Inferior parietal cortex (tissue), 1 donor: ENCODE results near the gene CD226.
"Not testable (repeated sequence)": the region's sequence is repeated elsewhere in the genome, so short reads cannot be mapped to it uniquely, and the experiment has no call there.

Source experiments
- DNase-seq: peaks from one replicate; pipeline ENCODE4 v3.0.0-alpha.2; 2016; ENCODE audit errors: extremely low spot score

CD226 gene

DNA sequence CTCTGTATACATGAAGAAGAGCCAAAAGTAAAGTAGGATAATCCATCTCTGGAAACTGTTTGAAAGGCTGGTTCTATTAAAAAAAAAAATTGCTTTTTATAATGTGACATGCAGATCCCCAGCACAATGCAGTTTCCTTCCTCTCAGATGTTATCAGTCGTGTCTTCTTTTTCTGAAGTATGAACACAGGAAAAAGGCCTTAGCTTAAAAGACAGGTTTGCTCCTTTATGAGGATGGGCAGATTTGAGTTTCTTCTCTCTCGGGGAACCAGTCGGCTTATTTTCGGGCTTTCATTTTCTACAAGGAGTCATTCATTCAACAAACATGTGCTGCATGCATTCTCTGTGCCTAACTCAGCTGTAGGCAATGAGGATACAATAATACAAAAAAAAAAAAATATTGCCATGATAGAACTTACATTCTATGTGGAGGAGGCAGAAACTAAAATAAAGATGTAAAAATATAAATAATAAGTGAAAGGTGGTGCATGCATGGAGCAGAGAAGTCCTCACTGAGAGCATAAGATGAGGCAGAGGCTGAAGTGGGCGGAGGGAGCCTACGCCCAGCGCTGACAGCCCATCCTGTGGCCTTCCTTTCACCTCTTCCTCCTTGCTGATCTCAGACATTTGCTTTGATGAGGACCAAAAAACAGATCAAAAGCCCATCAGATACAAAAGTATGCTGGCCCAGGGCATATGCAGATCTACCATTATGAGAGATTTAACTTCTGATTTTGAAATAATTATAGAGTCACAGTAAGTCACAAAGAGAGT is at the start of gene CD226:
TSS of gene CD226 (minus strand) at position 513 of the 773 bp plus-strand sequence. CDS start at position 46, 467 bp downstream.
- DNase-seq, result no peak

- DNase-seq, result no peak
These were observed 49.5 kb upstream of the CD226 start for GRCh38 chr18:69996951-69997798.

- no peak for DNase-seq
These were observed 48.7 kb upstream of the CD226 start for GRCh38 chr18:69996417-69996816.

DNA sequence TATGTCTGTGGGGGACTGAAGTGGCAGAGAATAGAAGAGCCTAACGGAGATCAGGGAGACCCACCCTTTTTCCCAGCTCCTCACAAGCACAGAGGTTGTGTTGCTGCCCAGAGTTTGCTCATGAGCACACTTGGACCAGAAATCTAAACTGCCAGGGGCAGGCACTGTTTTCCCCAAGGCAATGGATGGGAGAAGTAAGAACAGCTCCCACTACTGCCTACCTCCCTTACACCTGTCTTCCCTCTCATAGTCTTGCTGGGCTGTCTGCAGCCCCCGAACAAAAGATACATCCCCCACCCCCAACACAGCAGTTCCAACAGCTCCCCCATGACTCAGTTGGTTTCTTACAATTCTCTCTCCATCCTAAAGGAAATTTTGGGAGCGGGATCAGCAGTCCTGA is 48.1 kb upstream of the CD226 start:
- no peak for DNase-seq

DNA sequence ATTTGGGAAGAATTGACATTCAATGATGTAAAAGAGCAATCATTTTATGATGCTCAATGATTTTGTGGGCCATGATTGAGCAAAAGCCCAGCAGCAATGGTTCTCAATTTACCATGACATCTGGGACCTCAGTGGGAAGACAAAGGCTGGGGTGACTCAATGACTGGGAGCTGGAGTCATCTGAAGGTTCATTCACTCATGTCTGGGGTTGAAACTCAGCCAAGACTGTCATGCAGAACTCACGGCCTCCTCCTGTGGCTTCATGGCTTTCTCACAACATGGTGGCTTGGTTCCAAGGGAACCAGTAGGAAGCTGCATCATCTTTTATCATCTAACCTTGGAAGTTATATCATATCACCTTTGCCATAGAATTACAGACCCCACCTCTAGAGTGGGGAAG is 45.1 kb upstream of the CD226 start:
- no peak for DNase-seq

DNA sequence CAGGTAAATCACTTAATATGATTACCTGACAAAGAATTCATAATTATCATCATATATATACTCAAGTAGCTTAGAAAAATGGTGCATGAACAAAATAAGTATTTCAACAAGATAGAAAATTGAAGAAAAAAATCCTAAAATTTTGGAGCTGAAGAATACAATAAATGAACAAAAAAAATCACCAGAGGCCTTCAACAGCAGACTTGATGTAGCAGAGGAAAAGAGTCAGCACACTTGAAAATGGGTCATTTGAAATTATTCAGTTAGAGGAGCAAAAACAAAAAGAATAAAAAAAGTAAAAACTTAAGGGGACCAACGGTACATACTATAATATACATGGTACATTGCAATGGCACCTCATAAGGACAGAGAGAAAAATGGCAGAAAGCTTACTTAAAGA is 40.2 kb upstream of the CD226 start:
- DNase-seq, result no peak

DNA sequence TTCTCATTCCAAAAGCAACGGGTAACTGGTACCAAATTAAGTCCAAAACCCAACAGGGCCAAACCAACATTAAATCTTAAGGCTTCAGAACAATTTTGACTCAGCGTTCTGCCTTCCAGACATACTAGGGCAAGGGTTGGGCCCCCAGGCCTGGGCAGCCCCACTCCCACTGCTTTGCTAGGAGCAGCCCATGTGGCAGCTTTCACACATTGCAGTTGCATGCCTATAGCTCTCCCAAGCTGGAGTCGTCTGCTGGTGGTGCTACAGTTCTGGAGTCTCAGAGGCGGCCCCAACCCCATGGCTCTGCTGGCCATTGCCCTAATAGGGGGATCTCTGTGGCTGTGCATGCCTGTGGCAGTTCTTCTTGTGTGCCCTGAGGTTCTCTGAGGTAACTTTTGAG is 37.6 kb upstream of the CD226 start:
- no peak for DNase-seq

DNA sequence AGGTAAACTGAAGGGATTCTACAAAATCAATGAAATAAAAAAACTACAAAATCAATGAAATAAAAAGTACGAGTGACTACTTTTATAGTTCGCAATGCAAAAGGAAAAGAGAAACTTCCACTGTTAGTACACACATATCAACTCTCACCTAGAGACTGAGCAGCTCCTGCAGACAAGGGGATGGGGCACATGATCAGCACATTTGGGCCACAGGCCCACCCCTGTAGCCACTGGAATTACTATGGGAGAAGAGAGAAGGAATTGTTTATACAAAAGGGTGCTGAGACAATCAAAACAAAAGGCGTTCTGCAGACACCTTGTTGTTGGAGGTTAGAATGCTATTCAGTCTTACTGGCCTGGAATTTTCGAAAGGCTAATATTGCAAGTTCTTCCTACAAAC is 34.7 kb upstream of the CD226 start:
- no peak for DNase-seq

DNA sequence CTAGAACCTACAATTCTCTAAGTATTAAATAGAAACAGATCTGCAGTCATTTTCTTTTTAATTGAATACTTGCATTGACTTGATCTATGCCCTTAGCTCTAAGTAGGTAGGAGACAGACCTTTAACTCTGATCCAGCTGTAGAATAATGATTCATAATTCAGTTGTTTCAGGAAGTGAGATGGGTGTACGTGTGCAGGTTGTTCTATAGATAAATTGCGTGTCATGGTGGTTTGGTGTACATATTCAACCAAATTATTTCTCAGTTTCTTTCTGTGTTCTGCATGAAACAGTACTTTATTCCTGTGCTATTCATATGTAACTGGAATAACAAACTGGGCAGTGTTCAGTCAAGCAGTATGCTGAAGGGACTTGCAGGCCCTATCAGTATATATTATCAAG is 34.3 kb upstream of the CD226 start:
- DNase-seq, result no peak

DNA sequence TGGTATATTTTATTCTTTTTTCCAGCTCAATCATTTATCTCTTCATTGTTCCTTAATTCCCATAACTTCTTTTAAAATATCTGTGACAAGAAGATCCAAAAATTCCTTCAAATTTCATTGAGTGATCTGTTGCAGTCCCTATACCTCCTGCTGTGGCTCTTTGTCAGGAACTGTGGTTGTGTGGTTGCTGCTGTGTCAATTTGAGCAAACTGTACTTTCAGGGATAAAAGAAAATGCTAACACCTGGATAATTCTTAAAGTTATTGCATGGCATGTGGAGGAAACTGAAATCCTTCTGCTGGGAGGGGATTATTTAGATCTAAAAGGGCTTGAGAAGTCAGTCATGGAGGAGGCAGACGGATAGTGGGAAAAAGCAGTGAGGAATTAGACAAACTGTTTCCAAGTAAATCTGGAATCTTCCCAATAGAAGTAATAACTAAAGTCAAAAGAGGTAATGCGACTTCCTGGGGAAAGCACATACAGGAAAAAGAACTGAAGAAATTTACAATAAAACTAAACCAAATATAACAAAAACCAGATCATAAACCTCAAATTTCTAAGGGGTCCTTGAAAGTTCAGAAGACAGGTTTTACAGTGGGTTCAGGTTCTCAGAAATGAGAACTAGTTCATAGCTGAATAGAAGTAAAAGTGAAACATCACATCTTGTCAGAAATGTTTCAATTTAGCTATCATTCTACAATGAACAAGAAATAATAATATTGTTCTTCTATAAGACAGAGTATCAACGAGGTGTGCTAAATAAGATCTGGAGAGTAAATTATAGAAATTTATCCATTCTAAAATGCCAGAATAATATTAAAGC is 33.5 kb upstream of the CD226 start:
- DNase-seq, result no peak

- no peak for DNase-seq
These were observed 32.8 kb upstream of the CD226 start for GRCh38 chr18:69980509-69980908.

DNA sequence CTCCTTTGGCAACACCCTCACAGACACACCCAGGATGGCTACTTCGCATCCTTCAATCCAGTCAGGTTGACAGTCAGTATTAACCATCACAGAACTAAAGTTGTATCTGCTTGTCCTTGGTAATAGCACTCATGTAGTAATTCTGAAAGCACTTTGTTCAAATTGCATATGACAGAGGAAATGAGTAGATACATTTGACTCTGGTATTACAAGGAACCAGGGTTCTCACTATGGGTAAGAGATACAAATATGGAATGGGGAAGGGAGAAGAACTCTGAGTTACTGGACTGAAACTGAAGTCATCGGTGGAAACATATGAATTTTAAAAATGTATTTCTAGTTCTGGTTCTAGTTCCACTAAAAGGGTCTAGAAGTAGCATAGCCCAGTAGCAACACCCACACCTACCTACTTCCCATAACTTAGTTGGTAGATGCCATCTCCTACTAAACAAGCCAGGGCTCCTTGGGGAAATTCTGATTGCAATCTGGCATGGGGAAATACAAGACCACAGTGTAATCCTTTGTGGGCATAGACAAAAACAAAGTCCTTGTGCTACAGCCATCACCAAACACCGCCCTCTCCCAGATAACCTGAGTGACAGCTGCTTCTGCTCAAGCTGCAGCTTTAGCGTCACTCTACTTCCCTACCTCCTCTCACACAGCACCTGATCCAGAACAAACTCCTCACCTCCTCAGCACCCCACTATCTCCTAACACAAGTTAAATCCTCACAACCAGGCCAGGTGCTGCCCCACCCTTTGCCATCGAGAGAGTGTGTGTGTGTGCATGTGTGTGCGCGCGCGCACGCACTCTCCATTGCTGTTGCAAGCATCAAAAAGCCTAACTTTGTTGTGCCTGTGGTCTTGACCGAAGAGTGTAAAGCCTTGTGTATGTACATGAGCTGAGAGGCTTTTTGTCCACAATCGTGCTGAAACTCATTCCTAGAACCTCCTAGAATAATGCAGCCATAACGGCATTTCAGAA is 31.4 kb upstream of the CD226 start:
- DNase-seq, result no peak

DNA sequence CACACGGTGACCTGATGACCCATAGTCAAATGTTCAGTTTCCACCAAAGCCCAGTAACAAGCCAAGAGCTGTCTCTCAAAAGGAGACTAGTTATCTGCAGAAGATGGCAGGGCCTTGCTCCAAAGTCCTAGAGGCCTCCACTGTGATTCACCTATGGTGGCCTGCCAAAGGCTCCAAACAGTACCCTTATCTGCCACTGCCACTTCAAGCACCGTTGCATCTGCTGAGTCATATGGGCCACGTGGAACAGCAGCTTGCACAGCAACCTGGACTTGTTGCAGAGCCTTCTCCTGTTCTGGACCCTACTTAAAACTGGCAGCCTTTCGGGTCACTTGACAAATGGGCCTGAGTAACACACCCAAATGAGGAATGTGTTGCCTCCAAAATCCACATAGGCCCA is 27.6 kb upstream of the CD226 start:
- not testable (repeated sequence) for DNase-seq

DNA sequence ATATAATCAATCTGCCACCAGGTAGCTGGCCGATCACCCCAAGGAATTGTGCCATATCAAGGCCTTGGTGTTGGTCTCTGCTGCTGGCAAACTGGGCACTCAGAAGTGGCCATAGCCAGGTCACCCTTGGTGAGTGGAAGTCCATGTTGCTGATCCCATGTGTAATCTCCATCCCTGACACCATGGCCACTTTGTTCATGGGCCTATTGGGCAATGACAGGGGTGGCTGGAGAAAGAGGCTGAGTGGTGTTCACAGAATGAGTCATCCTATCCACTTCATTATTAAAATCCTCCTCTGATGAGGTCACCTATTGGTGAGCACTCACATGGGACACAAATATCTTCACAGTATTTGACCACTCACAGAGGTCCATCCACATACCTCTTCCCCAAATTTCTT is 26.7 kb upstream of the CD226 start:
- no peak for DNase-seq

DNA sequence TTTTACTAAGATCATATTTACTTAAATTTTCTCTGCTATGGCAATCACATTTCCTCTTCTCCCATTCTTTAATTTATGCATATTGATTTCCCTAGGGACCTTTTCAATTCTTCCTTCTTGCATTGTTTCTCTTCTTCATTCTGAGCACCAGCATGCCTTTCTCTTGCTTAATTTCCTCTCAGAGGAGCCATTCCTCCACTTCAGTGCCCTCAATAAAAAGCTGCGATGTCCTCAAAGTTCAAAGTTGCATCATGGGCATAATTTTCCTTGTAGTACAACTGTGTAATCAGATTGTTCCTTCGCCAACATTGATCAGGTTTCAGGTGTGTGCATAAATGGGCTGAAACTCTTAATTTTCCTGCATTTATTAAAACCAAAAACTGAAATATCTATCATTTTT is 21.8 kb upstream of the CD226 start:
- no peak for DNase-seq

- no peak for DNase-seq
These were observed 20.4 kb upstream of the CD226 start for GRCh38 chr18:69968039-69968438.

GRCh38 chr18:69963196-69963595 is 15.5 kb upstream of the CD226 start:
- DNase-seq, result no peak

GRCh38 chr18:69961718-69962117 is 14.0 kb upstream of the CD226 start:
- DNase-seq, result no peak

DNA sequence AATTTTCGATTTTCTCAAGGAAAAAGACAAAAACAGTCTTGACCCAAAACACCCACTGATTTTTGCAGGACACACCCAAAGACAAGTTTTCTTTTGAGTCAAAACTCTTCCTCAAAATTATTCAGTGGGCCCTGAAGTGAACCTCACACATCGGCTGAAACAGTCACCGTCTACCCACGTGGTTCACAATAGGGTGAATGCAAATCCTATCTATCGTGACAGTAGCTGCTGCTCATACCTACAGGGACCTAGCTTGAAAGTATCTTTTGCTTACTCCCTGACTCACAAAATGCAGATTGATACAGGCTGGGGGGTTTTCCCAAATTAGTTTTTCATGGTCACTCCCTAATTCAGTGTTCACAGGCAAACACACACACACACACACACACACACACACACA is 10.7 kb upstream of the CD226 start:
- DNase-seq, result no peak

DNA sequence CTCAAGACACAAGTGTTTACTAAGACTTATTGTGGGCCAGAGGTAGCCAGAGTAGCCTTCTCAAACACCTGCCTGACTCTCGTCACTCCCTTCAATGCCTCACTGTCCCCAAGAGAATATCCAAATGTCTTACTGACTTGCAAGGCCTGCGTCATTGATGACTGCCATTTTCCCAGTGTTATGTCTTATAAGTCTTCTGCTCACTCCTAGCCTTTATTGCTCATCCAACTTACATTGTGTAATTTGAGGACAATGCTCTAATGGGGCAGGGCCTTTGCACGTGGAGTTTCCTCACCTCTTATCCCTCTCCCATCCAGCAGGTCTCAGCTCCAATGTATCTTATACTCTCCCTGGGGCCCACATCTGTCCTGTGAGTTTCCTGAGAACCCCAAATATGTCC is 10.1 kb upstream of the CD226 start:
- no peak for DNase-seq
